Measurements from ENCODE around the gene PET117. TPM values are rescaled to one million over a fixed set of nuclear protein-coding genes. Genes with fewer than 3 reads are reported as not detected.
A peak's percentile ranks its signal among the peaks of the same experiment; 100 is the strongest.

PET117 gene
- total RNA-seq, 1 experiment from 2014 or later, result 25.0 TPM

- Histone ChIP-seq H3K27ac (ENCODE audit: insufficient read length, low read depth, low read length) (no peak overlapping the region), H3T11ph (ENCODE audit: low read length) (no peak overlapping the region), H3K9me3 (ENCODE audit: control insufficient read depth, low read depth, low read length) (no peaks in the 10 kb centered on the region), H2BK20ac (ENCODE audit: low read depth, low read length, poor library complexity, severe bottlenecking) (no peak overlapping the region), H3K9ac (ENCODE audit: extremely low read depth, insufficient read length, low read length) (no peak overlapping the region), H3K4ac (ENCODE audit: low read depth, low read length) (no peak overlapping the region), H4K5ac (ENCODE audit: insufficient read length, low read depth, low read length) (no peak overlapping the region), H3K23me2 (ENCODE audit: insufficient read length, low read depth, low read length, poor library complexity, severe bottlenecking) (no peaks in the 10 kb centered on the region), H3K27me3 (ENCODE audit: insufficient read depth, low read length) (no peaks in the 10 kb centered on the region), H4K8ac (replicated peaks; ENCODE audit: insufficient read length, low read depth, low read length) (no peak overlapping the region), H3K4me1 (ENCODE audit: insufficient read depth, low read length) (no peaks in the 10 kb centered on the region), H3K4me2 (ENCODE audit: insufficient read depth, insufficient read length, low read length) (no peak overlapping the region), H2BK12ac (ENCODE audit: insufficient read length, low read depth, low read length) (no peak overlapping the region), H4K20me1 (ENCODE audit: control insufficient read depth, insufficient read depth, insufficient read length) (no peaks in the 10 kb centered on the region), H3K23ac (ENCODE audit: insufficient read length, low read depth, low read length) (no peak overlapping the region), H2BK5ac (ENCODE audit: insufficient read length, low read length) (no peak overlapping the region), H2BK120ac (ENCODE audit: low read depth, low read length, poor library complexity, severe bottlenecking) (no peak overlapping the region), H3K79me2 (ENCODE audit: insufficient read depth, low read length) (no peaks in the 10 kb centered on the region; the same call in 1 of the 2 replicates), H2AK5ac (ENCODE audit: insufficient read length, low read length) (no peak overlapping the region), H2AFZ (ENCODE audit: low read length) (no peak overlapping the region), H3K56ac (ENCODE audit: insufficient read length, low read depth, low read length) (no peak overlapping the region), H3K79me1 (ENCODE audit: insufficient read depth, low read depth, low read length, poor library complexity, severe bottlenecking) (no peaks in the 10 kb centered on the region), H2BK15ac (ENCODE audit: low read depth, low read length) (no peak overlapping the region), H3K14ac (ENCODE audit: insufficient read depth, low read length) (no peak overlapping the region; the same call in 1 of the 2 replicates), H4K91ac (ENCODE audit: insufficient read length, low read depth, low read length) (no peak overlapping the region), H3K18ac (ENCODE audit: insufficient read length, low read depth, low read length) (no peak overlapping the region)
- peaks cover 5 to 9% of the 10 kb centered on the region in 2 experiments for H3K9me3 Mint-ChIP-seq
- peak overlapping the region in 2 of 3 experiments; percentile 50 to 73; a peak in 5 of 7 replicates for H3K27ac Mint-ChIP-seq
- no CpG with 5 or more reads among the region's 14 CpGs for whole genome bisulfite sequencing (ENCODE audit: extremely low coverage, insufficient read length, low lambda C conversion rate)
- H3K27me3 Mint-ChIP-seq (ENCODE audit: low read depth), result no peaks in the 10 kb centered on the region
- TF ChIP-seq CTCF (conservative IDR thresholded peaks at IDR 0.05), result no peak
- peaks cover 40 to 50% (median 45%) of the 10 kb centered on the region in 3 experiments for H3K36me3 Mint-ChIP-seq (ENCODE audit: insufficient read depth in 1 of 3, low read depth in 3 of 3)
- DNase-seq, result peak; percentile 30
- H3K4me1 Mint-ChIP-seq, result peaks cover 35 to 42% of the 10 kb centered on the region in 2 experiments
- no peak overlapping the region for H3K4me3 Mint-ChIP-seq
Observed at GRCh38 chr20:18174906-18175683, 37.4 kb downstream of the PET117 start.
